ENCODE measurements around the gene ANKAR. TPM values are rescaled to one million over a fixed set of nuclear protein-coding genes. Genes with fewer than 3 reads are reported as not detected.
A peak's percentile ranks its signal among the peaks of the same experiment; 100 is the strongest.
"Not testable (repeated sequence)": the region's sequence is repeated elsewhere in the genome, so short reads cannot be mapped to it uniquely, and the experiment has no call there.

The ANKAR gene
- polyA plus RNA-seq, 6 donors from 2014 or later: 12.6 to 30.9 (median 17.3) TPM

- DNase-seq: no peak
- Mint-ChIP-seq H3K4me3 (peak overlapping the region in 1 of 8 donors; percentile 25), H3K9me3 (no peaks in the 10 kb centered on the region), H3K27ac (no peak overlapping the region), H3K36me3 (no peaks in the 10 kb centered on the region), H3K4me1 (peaks cover 2 to 6% (median 6%) of the 10 kb centered on the region in 3 donors), H3K27me3 (no peaks in the 10 kb centered on the region)
- ATAC-seq (ENCODE audit: low read depth in 2 of 2): no peak
Observed at GRCh38 chr2:189700681-189701080, 26.2 kb downstream of the ANKAR start.

GRCh38 chr2:189702071-189702470 lies 27.6 kb downstream of the ANKAR start:
- H3K27me3 Mint-ChIP-seq: no peaks in the 10 kb centered on the region
- DNase-seq: no peak
- H3K36me3 Mint-ChIP-seq: no peaks in the 10 kb centered on the region
- no peak overlapping the region for H3K27ac Mint-ChIP-seq
- H3K4me3 Mint-ChIP-seq: no peak overlapping the region
- H3K4me1 Mint-ChIP-seq: peaks cover 2 to 6% (median 6%) of the 10 kb centered on the region in 3 donors
- no peak for ATAC-seq (ENCODE audit: low read depth in 2 of 2)
- no peaks in the 10 kb centered on the region for H3K9me3 Mint-ChIP-seq

- no peak for DNase-seq
Observed at GRCh38 chr2:189709501-189710221, 35.2 kb downstream of the ANKAR start.

GRCh38 chr2:189717593-189717992 lies 43.1 kb downstream of the ANKAR start:
- H3K4me3 Mint-ChIP-seq; H3K27me3 Mint-ChIP-seq; H3K36me3 Mint-ChIP-seq; ATAC-seq (ENCODE audit: low read depth in 2 of 2); H3K4me1 Mint-ChIP-seq; H3K27ac Mint-ChIP-seq; DNase-seq: not testable (repeated sequence)
- H3K9me3 Mint-ChIP-seq: peaks cover 4 to 13% (median 9%) of the 10 kb centered on the region in 7 donors

More at GRCh38 chr2:189709501-189710221, 35.2 kb downstream of the ANKAR start:
- Mint-ChIP-seq H3K27me3 (no peaks in the 10 kb centered on the region), H3K4me3 (no peak overlapping the region), H3K27ac (no peak overlapping the region), H3K9me3 (peaks cover 0 to 2% (median 0%) of the 10 kb centered on the region in 7 donors), H3K36me3 (peaks cover 6 to 8% of the 10 kb centered on the region in 2 donors), H3K4me1 (no peaks in the 10 kb centered on the region)
- no peak for ATAC-seq (ENCODE audit: low read depth in 2 of 2)

GRCh38 chr2:189719571-189719970 lies 45.1 kb downstream of the ANKAR start:
- DNase-seq (no peak), ATAC-seq (ENCODE audit: low read depth in 2 of 2) (no peak)
- H3K27me3 Mint-ChIP-seq: no peaks in the 10 kb centered on the region
- H3K9me3 Mint-ChIP-seq: peaks cover 3 to 13% (median 9%) of the 10 kb centered on the region in 7 donors
- no peak overlapping the region for H3K4me3 Mint-ChIP-seq
- peaks cover 8 to 15% of the 10 kb centered on the region in 2 donors for H3K36me3 Mint-ChIP-seq
- H3K27ac Mint-ChIP-seq: peak overlapping the region in 1 of 6 donors; percentile 11
- no peaks in the 10 kb centered on the region for H3K4me1 Mint-ChIP-seq

- Mint-ChIP-seq H3K27me3 (no peaks in the 10 kb centered on the region), H3K27ac (no peak overlapping the region), H3K36me3 (peaks cover 0 to 10% of the 10 kb centered on the region in 2 donors), H3K9me3 (peaks cover 0 to under 1% (median 0%) of the 10 kb centered on the region in 7 donors), H3K4me3 (no peak overlapping the region), H3K4me1 (no peaks in the 10 kb centered on the region)
- DNase-seq (no peak), ATAC-seq (ENCODE audit: low read depth in 2 of 2) (no peak)
Observed at GRCh38 chr2:189723192-189723591, 48.7 kb downstream of the ANKAR start.

Other genes starting within 250 kb of the ANKAR start
- gene WDR75, start 233.2 kb upstream of the ANKAR start, polyA plus RNA-seq (ENCODE audit: low read depth in 6 of 6): 10 to 100 TPM in 5 of 6 donors, 1 to 10 TPM in 1; 3.9 to 15.5 (median 13.8) TPM
- 1 to 10 TPM; 1.9 to 7.2 (median 3.3) TPM for gene SLC40A1, start 93.9 kb upstream of the ANKAR start, polyA plus RNA-seq (ENCODE audit: low read depth in 6 of 6)
- gene ASNSD1, start 13.2 kb upstream of the ANKAR start, polyA plus RNA-seq (ENCODE audit: low read depth in 6 of 6): 10 to 100 TPM; 36.5 to 52.5 (median 44.8) TPM
- gene OSGEPL1, start 88.1 kb downstream of the ANKAR start, polyA plus RNA-seq (ENCODE audit: low read depth in 6 of 6): 10 to 100 TPM; 15.0 to 19.8 (median 17.2) TPM
- gene ORMDL1, start 109.7 kb downstream of the ANKAR start, polyA plus RNA-seq (ENCODE audit: low read depth in 6 of 6): 100 to 1,000 TPM in 3 of 6 donors, 10 to 100 TPM in 3; 78.8 to 113 (median 102) TPM
- gene PMS1, start 109.8 kb downstream of the ANKAR start, polyA plus RNA-seq (ENCODE audit: low read depth in 6 of 6): 10 to 100 TPM; 12.4 to 29.2 (median 22.9) TPM

Data from naive B cell (primary cell).